Astrocyte (in vitro differentiated cells and primary cell): Measurements from ENCODE around the gene CCDC71L. TPM values are rescaled to one million over a fixed set of nuclear protein-coding genes. Genes with fewer than 3 reads are reported as not detected.

ENCODE experiments used
- DNase-seq: peaks from one replicate; pipeline ENCODE4 v3.0.0-alpha.2; 2010; ENCODE audit warnings: low read depth
- FAIRE-seq: peaks from 2 replicates; lab custom pipeline; 2011; peaks lifted over from hg19 to GRCh38; lab: Jason Lieb, UNC
- H2AFZ ChIP-seq: 2 replicates; pipeline ENCODE4 v1.6.0; 2012; ENCODE audit warnings: low read depth, low read length, inconsistent platforms
- H3K27ac ChIP-seq: 2 replicates; pipeline ENCODE4 v1.5.1; 2011; ENCODE audit warnings: low read depth, low read length, inconsistent platforms
- H3K27me3 ChIP-seq: 2 replicates; pipeline ENCODE4 v1.6.0; 2011; ENCODE audit warnings: low read length, inconsistent platforms; ENCODE audit not compliant: insufficient read depth
- H3K36me3 ChIP-seq: 2 replicates; pipeline ENCODE4 v1.5.1; 2011; ENCODE audit warnings: low read length, inconsistent platforms; ENCODE audit not compliant: insufficient read depth
- H3K4me1 ChIP-seq: 2 replicates; pipeline ENCODE4 v1.5.1; 2011; ENCODE audit warnings: low read length, inconsistent platforms; ENCODE audit not compliant: insufficient read depth
- H3K4me2 ChIP-seq: 2 replicates; pipeline ENCODE4 v1.6.0; 2012; ENCODE audit warnings: low read length, inconsistent platforms
- H3K4me3 ChIP-seq: 2 replicates; pipeline ENCODE4 v1.5.1; 2011; ENCODE audit warnings: low read depth, mild to moderate bottlenecking, low read length, inconsistent platforms; ENCODE audit not compliant: insufficient read depth
- H3K79me2 ChIP-seq: 2 replicates; pipeline ENCODE4 v1.6.0; 2012; ENCODE audit warnings: mild to moderate bottlenecking, low read length, inconsistent platforms; ENCODE audit not compliant: insufficient read depth
- H3K9ac ChIP-seq: 2 replicates; pipeline ENCODE4 v1.6.0; 2012; ENCODE audit warnings: mild to moderate bottlenecking, low read length, inconsistent platforms
- H3K9me3 ChIP-seq: 2 replicates; pipeline ENCODE4 v1.5.1; 2012; ENCODE audit warnings: low read depth, mild to moderate bottlenecking, low read length, inconsistent platforms; ENCODE audit not compliant: insufficient read depth
- H4K20me1 ChIP-seq: 2 replicates; pipeline ENCODE4 v1.6.0; 2012; ENCODE audit warnings: low read length, inconsistent platforms; ENCODE audit not compliant: insufficient read depth
- H3K27ac Mint-ChIP-seq: one replicate; pipeline ENCODE4 v1.8.0; 2021; ENCODE audit warnings: mild to moderate bottlenecking, mixed read lengths; ENCODE audit not compliant: unreplicated experiment
- H3K27me3 Mint-ChIP-seq: one replicate; pipeline ENCODE4 v1.8.0; 2021; ENCODE audit warnings: low read depth, mixed read lengths; ENCODE audit not compliant: unreplicated experiment
- H3K36me3 Mint-ChIP-seq: one replicate; pipeline ENCODE4 v1.8.0; 2021; ENCODE audit warnings: low read depth, mixed read lengths; ENCODE audit not compliant: unreplicated experiment
- H3K4me1 Mint-ChIP-seq: one replicate; pipeline ENCODE4 v1.8.0; 2021; ENCODE audit warnings: low read depth, mixed read lengths; ENCODE audit not compliant: unreplicated experiment
- H3K4me3 Mint-ChIP-seq: one replicate; pipeline ENCODE4 v1.8.0; 2021; ENCODE audit warnings: mild to moderate bottlenecking, moderate library complexity, mixed read lengths; ENCODE audit not compliant: unreplicated experiment
- H3K9me3 Mint-ChIP-seq: one replicate; pipeline ENCODE4 v1.8.0; 2021; ENCODE audit warnings: mild to moderate bottlenecking, mixed read lengths; ENCODE audit not compliant: unreplicated experiment
- CTCF ChIP-seq: IDR thresholded peaks from 2 replicates; pipeline ENCODE4 v1.5.1; 2011; ENCODE audit warnings: low read depth, mild to moderate bottlenecking, inconsistent platforms, low read length, moderate library complexity; ENCODE audit not compliant: insufficient read depth
- EZH2 ChIP-seq: IDR thresholded peaks from 2 replicates; pipeline ENCODE4 v1.6.1; 2012; ENCODE audit warnings: mild to moderate bottlenecking, low read length, inconsistent platforms; ENCODE audit not compliant: insufficient read depth
- total RNA-seq: library from RNA; stranded (reverse); gene quantifications from 2 replicates; pipeline ENCODE4 v1.2.1, GENCODE V29; 2021

Gene CCDC71L
- total RNA-seq, 1 donor from 2014 or later, result 26.8 TPM

- Histone ChIP-seq H3K36me3 (no peaks in the 10 kb centered on the region), H4K20me1 (no peaks in the 10 kb centered on the region), H3K4me1 (no peaks in the 10 kb centered on the region), H2AFZ (no peak overlapping the region), H3K4me2 (no peak overlapping the region), H3K4me3 (no peak overlapping the region), H3K27ac (no peak overlapping the region), H3K79me2 (no peaks in the 10 kb centered on the region), H3K9me3 (no peaks in the 10 kb centered on the region), H3K9ac (no peak overlapping the region), H3K27me3 (no peaks in the 10 kb centered on the region)
- no peaks in the 10 kb centered on the region for H3K9me3 Mint-ChIP-seq
- H3K4me1 Mint-ChIP-seq, result peaks cover 2% of the 10 kb centered on the region
- H3K27ac Mint-ChIP-seq, result no peak overlapping the region
- no peak for DNase-seq
- no peaks in the 10 kb centered on the region for H3K36me3 Mint-ChIP-seq
- no peak for FAIRE-seq
- TF ChIP-seq CTCF, result no peak
- no peak for TF ChIP-seq EZH2
- H3K27me3 Mint-ChIP-seq, result no peaks in the 10 kb centered on the region
- no peak overlapping the region for H3K4me3 Mint-ChIP-seq
Measured at GRCh38 chr7:106639476-106640334, 21.3 kb downstream of the CCDC71L start.

GRCh38 chr7:106635411-106635810, 25.5 kb downstream of the CCDC71L start:
- H3K4me1 ChIP-seq, result no peaks in the 10 kb centered on the region
- Mint-ChIP-seq H3K4me1 (peaks cover 2% of the 10 kb centered on the region), H3K36me3 (no peaks in the 10 kb centered on the region), H3K27me3 (no peaks in the 10 kb centered on the region), H3K27ac (no peak overlapping the region), H3K4me3 (no peak overlapping the region), H3K9me3 (no peaks in the 10 kb centered on the region)
- H3K4me3 ChIP-seq, result no peak overlapping the region
- DNase-seq (no peak), FAIRE-seq (no peak)
- no peak overlapping the region for H3K27ac ChIP-seq
- H3K79me2 ChIP-seq, result no peaks in the 10 kb centered on the region
- no peak overlapping the region for H3K9ac ChIP-seq
- H3K27me3 ChIP-seq, result no peaks in the 10 kb centered on the region
- H4K20me1 ChIP-seq, result no peaks in the 10 kb centered on the region
- peaks cover 3% of the 10 kb centered on the region for H3K9me3 ChIP-seq
- H3K36me3 ChIP-seq, result no peaks in the 10 kb centered on the region
- TF ChIP-seq CTCF (no peak), EZH2 (no peak)
- H2AFZ ChIP-seq, result no peak overlapping the region
- no peak overlapping the region for H3K4me2 ChIP-seq

GRCh38 chr7:106634958-106635357, 26.0 kb downstream of the CCDC71L start:
- Histone ChIP-seq H4K20me1 (no peaks in the 10 kb centered on the region), H3K9me3 (peaks cover 3% of the 10 kb centered on the region), H3K9ac (no peak overlapping the region), H3K27me3 (no peaks in the 10 kb centered on the region), H3K4me2 (no peak overlapping the region), H3K27ac (no peak overlapping the region), H3K4me1 (peaks cover 4% of the 10 kb centered on the region), H3K36me3 (no peaks in the 10 kb centered on the region), H3K79me2 (no peaks in the 10 kb centered on the region), H2AFZ (no peak overlapping the region), H3K4me3 (no peak overlapping the region)
- H3K27me3 Mint-ChIP-seq, result no peaks in the 10 kb centered on the region
- FAIRE-seq (no peak), DNase-seq (no peak)
- H3K27ac Mint-ChIP-seq, result no peak overlapping the region
- no peak for TF ChIP-seq EZH2
- TF ChIP-seq CTCF, result no peak
- H3K36me3 Mint-ChIP-seq, result no peaks in the 10 kb centered on the region
- H3K9me3 Mint-ChIP-seq, result no peaks in the 10 kb centered on the region
- H3K4me3 Mint-ChIP-seq, result no peak overlapping the region
- H3K4me1 Mint-ChIP-seq, result no peaks in the 10 kb centered on the region
